ENCODE data around the gene SNCG.
"Not testable (repeated sequence)": the region's sequence is repeated elsewhere in the genome, so short reads cannot be mapped to it uniquely, and the experiment has no call there.

Gene SNCG

DNA sequence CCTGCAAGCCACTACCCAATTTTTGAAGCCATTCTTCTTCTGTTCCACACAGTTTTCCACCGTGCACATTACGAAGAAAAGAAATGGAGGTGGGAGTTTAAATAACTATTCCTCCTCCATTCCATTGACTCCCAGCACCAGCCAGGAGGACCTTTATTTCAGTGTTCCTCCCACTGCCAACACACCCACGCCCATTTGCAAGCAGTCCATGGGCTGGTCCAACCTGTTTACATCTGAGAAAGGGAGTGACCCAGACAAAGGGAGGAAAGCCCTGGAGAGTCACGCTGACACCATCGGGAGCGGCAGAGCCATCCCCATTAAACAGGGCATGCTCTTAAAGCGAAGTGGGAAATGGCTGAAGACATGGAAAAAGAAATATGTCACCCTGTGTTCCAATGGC, 49.9 kb downstream of the SNCG start:
- POLR2A ChIA-PET, CTCF ChIA-PET: not testable (repeated sequence)
- no CpG with 5 or more reads among the region's 7 CpGs for WGBS (ENCODE audit: insufficient coverage)

GRCh38 chr10:87009134-87009696, 50.8 kb downstream of the SNCG start:
- CTCF ChIA-PET; H3K4me3 ChIP-seq (ENCODE audit: control insufficient read depth in 1 of 7, extremely low read depth in 1 of 7, insufficient read depth in 4 of 7, low read depth in 2 of 7, low read length in 6 of 7); H3K4me1 ChIP-seq (ENCODE audit: control extremely low read depth in 1 of 4, control insufficient read depth in 4 of 4, insufficient read depth in 4 of 4, low read length in 3 of 4): not testable (repeated sequence)

More for the DNA sequence above, 49.9 kb downstream of the SNCG start:
- not testable (repeated sequence) for H3K4me1 ChIP-seq (ENCODE audit: control extremely low read depth in 1 of 4, control insufficient read depth in 4 of 4, insufficient read depth in 4 of 4, low read length in 3 of 4); H3K4me3 ChIP-seq (ENCODE audit: control insufficient read depth in 1 of 7, extremely low read depth in 1 of 7, insufficient read depth in 4 of 7, low read depth in 2 of 7, low read length in 6 of 7); DNase-seq; H3K9me3 ChIP-seq (ENCODE audit: control extremely low read depth in 1 of 5, control insufficient read depth in 4 of 5, insufficient read depth in 2 of 5, low read depth in 1 of 5, low read length in 4 of 5); H3K27ac ChIP-seq (ENCODE audit: insufficient read depth in 1 of 2, low read depth in 1 of 2, low read length in 2 of 2, poor library complexity in 1 of 2, severe bottlenecking in 2 of 2); H3K36me3 ChIP-seq (ENCODE audit: control insufficient read depth in 4 of 4, insufficient read depth in 4 of 4, low read length in 3 of 4); H3K27me3 ChIP-seq (replicated peaks in 2 of 5; ENCODE audit: control insufficient read depth in 4 of 5, insufficient read depth in 5 of 5, low read length in 4 of 5)

More at GRCh38 chr10:87009134-87009696, 50.8 kb downstream of the SNCG start:
- H3K36me3 ChIP-seq (ENCODE audit: control insufficient read depth in 4 of 4, insufficient read depth in 4 of 4, low read length in 3 of 4); DNase-seq; H3K9me3 ChIP-seq (ENCODE audit: control extremely low read depth in 1 of 5, control insufficient read depth in 4 of 5, insufficient read depth in 2 of 5, low read depth in 1 of 5, low read length in 4 of 5); POLR2A ChIA-PET; H3K27ac ChIP-seq (ENCODE audit: insufficient read depth in 1 of 2, low read depth in 1 of 2, low read length in 2 of 2, poor library complexity in 1 of 2, severe bottlenecking in 2 of 2); H3K27me3 ChIP-seq (replicated peaks in 2 of 5; ENCODE audit: control insufficient read depth in 4 of 5, insufficient read depth in 5 of 5, low read length in 4 of 5): not testable (repeated sequence)
- 100% methylated on average over 6 of the region's 18 CpGs for WGBS (ENCODE audit: insufficient coverage)
